PC-9 (cell line): Measurements from ENCODE around the gene GIT1. TPM values are rescaled to one million over a fixed set of nuclear protein-coding genes. Genes with fewer than 3 reads are reported as not detected.
A peak's percentile ranks its signal among the peaks of the same experiment; 100 is the strongest.

Experiments used
- BruUV-seq: library from RNA; stranded (reverse); fragments of 400-500 nt; replicated peaks from 2 replicates; lab custom pipeline; 2021; lab: Mats Ljungman, UMichigan
- CTCF ChIA-PET: fragments of 300-600 bp; sonication (Branson Sonifier 250); formaldehyde crosslinking; loops from one replicate; lab custom pipeline; 2022; ENCODE audit warnings: antibody characterized with exemption; lab: Charles Lee
- POLR2A ChIA-PET: fragments of 300-600 bp; sonication (Branson Sonifier 250); formaldehyde crosslinking; loops from one replicate; lab custom pipeline; 2022; ENCODE audit warnings: antibody characterized with exemption; ENCODE audit not compliant: unreplicated experiment; lab: Charles Lee
- DNase-seq, 2 experiments: peaks; one replicate each; pipeline versions ENCODE4 v3.0.0 to v3.0.0-alpha.2; 2015 to 2022; ENCODE audit warnings: mixed read lengths in 1 of 2
- H2AFZ ChIP-seq: fragments of 200-600 bp; sonication (generic); 2 replicates; pipeline ENCODE4 v1.8.1; 2017; ENCODE audit warnings: antibody characterized with exemption
- H3F3A ChIP-seq: fragments of 200-600 bp; sonication (generic); 2 replicates; pipeline ENCODE4 v1.8.1; 2017; ENCODE audit warnings: antibody characterized with exemption, mild to moderate bottlenecking, low read depth; ENCODE audit not compliant: insufficient read depth
- H3K27ac ChIP-seq: fragments of 200-600 bp; sonication (generic); 2 replicates; pipeline ENCODE4 v1.6.1; 2016; ENCODE audit warnings: mixed run types
- H3K27me3 ChIP-seq: fragments of 200-600 bp; sonication (generic); 2 replicates; pipeline ENCODE4 v1.6.1; 2016; ENCODE audit warnings: low read depth, mixed run types; ENCODE audit not compliant: insufficient read depth
- H3K36me3 ChIP-seq: fragments of 200-600 bp; sonication (generic); 2 replicates; pipeline ENCODE4 v1.6.1; 2016; ENCODE audit warnings: low read depth, mixed run types
- H3K4me1 ChIP-seq: fragments of 200-600 bp; sonication (generic); replicated peaks from 2 replicates; pipeline ENCODE4 v1.6.1; 2016; ENCODE audit warnings: mixed run types; ENCODE audit not compliant: insufficient read depth
- H3K4me2 ChIP-seq: fragments of 200-600 bp; sonication (generic); 2 replicates; pipeline ENCODE4 v1.6.1; 2017; ENCODE audit warnings: mixed run types
- H3K4me3 ChIP-seq: fragments of 200-600 bp; sonication (generic); 2 replicates; pipeline ENCODE4 v1.6.1; 2016; ENCODE audit warnings: mixed run types
- H3K79me2 ChIP-seq: fragments of 200-600 bp; sonication (generic); 2 replicates; pipeline ENCODE4 v1.6.1; 2017; ENCODE audit warnings: low read depth, mixed run types
- H3K9me2 ChIP-seq: fragments of 200-600 bp; sonication (generic); 2 replicates; pipeline ENCODE4 v1.8.1; 2017; ENCODE audit warnings: mild to moderate bottlenecking; ENCODE audit not compliant: insufficient read depth
- H3K9me3 ChIP-seq: fragments of 200-600 bp; sonication (generic); 2 replicates; pipeline ENCODE4 v1.8.1; 2016; ENCODE audit warnings: low read depth; ENCODE audit not compliant: insufficient read depth
- H4K20me1 ChIP-seq: fragments of 200-600 bp; sonication (generic); 2 replicates; pipeline ENCODE4 v1.8.1; 2017; ENCODE audit not compliant: insufficient read depth
- EZH2 ChIP-seq: fragments of 200-600 bp; sonication (generic); IDR thresholded peaks from 2 replicates; pipeline ENCODE4 v1.8.0; 2017; ENCODE audit warnings: antibody characterized with exemption, low read depth
- intact Hi-C: fragments of 100-400 bp; cut with micrococcal nuclease; formaldehyde crosslinking; loops from one replicate; pipeline ENCODE4 v1.10.0; 2022; ENCODE audit not compliant: unreplicated experiment
- total RNA-seq: library from RNA; stranded (reverse); gene quantifications from 2 replicates; pipeline ENCODE4 v1.2.3, GENCODE V29; 2021
- TF ChIP-seq, protein P1 (sequence below): fragments of 200-600 bp; sonication (generic); conservative IDR thresholded peaks from 2 replicates; pipeline ENCODE4 v1.6.1; 2017; ENCODE audit warnings: mixed run types, antibody characterized with exemption, mild to moderate bottlenecking, moderate library complexity

The GIT1 gene
- total RNA-seq, 1 experiment from 2014 or later = 84.8 TPM

DNA sequence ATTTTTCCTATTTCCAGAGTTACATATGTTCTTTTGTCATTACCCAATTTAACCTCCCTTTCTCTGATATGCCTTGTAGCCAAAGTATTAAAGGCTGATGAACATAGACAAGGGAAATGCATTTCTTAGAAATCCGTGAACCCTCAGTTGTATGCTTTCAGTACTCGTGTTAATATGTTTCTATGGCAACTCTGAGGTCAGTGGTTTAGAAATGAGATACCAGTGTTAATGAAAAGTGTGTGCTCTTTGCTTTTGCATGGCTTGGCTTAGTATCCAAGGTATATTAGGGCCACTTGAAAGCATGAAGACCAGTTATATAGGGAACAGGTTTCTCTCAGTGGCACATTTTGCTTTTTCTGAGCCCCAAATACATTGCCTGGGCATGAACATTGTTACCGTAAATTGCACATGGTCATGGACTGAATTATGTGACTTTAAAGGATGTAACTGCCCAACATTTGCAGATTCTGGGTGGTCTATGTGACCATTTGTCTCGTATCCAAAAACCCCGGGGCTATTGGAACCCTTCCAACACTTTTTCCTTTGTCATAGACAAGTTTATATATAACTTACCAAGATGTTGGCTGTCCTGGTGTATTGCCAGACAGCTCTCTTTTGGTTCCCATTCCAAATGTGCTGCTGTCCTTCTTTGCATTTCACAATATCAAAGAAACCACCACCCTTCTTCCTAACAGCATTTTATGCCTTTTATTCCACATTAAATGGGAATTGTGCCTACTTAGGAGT lies 40.1 kb downstream of the GIT1 start:
- no peaks in the 10 kb centered on the region for H3K9me3 ChIP-seq
- 0 out of 2 replicates have a peak, but pooled peaks cover 10% of the 10 kb centered on the region for H3K36me3 ChIP-seq
- intact Hi-C loops = no loop called here
- CTCF ChIA-PET = no interaction called here
- POLR2A ChIA-PET = interaction anchor here (0.6 kb wide), 1 partner anchor 527 kb away, joined by 3 read pairs; no protein-coding TSS in a partner anchor
- H3K27ac ChIP-seq = no peak overlapping the region
- H3K79me2 ChIP-seq = no peaks in the 10 kb centered on the region
- TF ChIP-seq, protein P1, sequence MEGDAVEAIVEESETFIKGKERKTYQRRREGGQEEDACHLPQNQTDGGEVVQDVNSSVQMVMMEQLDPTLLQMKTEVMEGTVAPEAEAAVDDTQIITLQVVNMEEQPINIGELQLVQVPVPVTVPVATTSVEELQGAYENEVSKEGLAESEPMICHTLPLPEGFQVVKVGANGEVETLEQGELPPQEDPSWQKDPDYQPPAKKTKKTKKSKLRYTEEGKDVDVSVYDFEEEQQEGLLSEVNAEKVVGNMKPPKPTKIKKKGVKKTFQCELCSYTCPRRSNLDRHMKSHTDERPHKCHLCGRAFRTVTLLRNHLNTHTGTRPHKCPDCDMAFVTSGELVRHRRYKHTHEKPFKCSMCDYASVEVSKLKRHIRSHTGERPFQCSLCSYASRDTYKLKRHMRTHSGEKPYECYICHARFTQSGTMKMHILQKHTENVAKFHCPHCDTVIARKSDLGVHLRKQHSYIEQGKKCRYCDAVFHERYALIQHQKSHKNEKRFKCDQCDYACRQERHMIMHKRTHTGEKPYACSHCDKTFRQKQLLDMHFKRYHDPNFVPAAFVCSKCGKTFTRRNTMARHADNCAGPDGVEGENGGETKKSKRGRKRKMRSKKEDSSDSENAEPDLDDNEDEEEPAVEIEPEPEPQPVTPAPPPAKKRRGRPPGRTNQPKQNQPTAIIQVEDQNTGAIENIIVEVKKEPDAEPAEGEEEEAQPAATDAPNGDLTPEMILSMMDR = no peak
- no peak for TF ChIP-seq EZH2
- H3K27me3 ChIP-seq = no peaks in the 10 kb centered on the region
- H3K9me2 ChIP-seq = no peaks in the 10 kb centered on the region
- H3K4me1 ChIP-seq = no peaks in the 10 kb centered on the region
- H3F3A ChIP-seq = peaks cover 14% of the 10 kb centered on the region; the same call in 1 of the 2 replicates
- H4K20me1 ChIP-seq = no peaks in the 10 kb centered on the region
- no peak overlapping the region for H2AFZ ChIP-seq
- no peak overlapping the region for H3K4me2 ChIP-seq
- no TSS peak for BruUV-seq
- DNase-seq = no peak
- no peak overlapping the region for H3K4me3 ChIP-seq

DNA sequence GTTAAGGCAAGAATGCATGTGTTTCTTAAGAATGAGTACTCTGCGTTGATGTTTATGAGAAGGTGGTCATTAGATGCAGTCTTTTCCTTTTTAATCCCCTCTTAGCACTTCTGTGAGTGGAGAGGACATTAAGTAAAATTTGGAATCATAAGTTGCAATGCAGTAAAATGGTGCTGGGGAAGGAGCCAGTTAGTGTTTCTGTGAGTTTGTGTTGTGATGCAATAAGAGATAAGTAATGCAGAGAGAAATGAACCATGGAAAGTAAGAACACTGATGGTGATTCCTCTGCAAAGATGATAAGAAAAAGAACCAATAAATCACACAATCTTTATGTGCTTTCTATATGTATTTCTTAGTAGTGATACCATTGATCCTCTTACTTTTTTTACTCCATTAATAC lies 42.6 kb downstream of the GIT1 start:
- Histone ChIP-seq H3K4me2 (no peak overlapping the region), H3K79me2 (no peaks in the 10 kb centered on the region), H3K36me3 (peaks cover 28% of the 10 kb centered on the region), H3K4me1 (no peaks in the 10 kb centered on the region), H3K9me2 (no peaks in the 10 kb centered on the region), H3K9me3 (no peaks in the 10 kb centered on the region; the same call in 1 of the 2 replicates), H3K4me3 (no peak overlapping the region), H3K27ac (no peak overlapping the region), H2AFZ (no peak overlapping the region), H3K27me3 (no peaks in the 10 kb centered on the region), H4K20me1 (no peaks in the 10 kb centered on the region), H3F3A (peaks cover 14% of the 10 kb centered on the region; the same call in 1 of the 2 replicates)
- intact Hi-C loops = no loop called here
- CTCF ChIA-PET = no interaction called here
- TF ChIP-seq, protein P1 = no peak
- no TSS peak for BruUV-seq
- POLR2A ChIA-PET = no interaction called here
- no peak for DNase-seq

DNA sequence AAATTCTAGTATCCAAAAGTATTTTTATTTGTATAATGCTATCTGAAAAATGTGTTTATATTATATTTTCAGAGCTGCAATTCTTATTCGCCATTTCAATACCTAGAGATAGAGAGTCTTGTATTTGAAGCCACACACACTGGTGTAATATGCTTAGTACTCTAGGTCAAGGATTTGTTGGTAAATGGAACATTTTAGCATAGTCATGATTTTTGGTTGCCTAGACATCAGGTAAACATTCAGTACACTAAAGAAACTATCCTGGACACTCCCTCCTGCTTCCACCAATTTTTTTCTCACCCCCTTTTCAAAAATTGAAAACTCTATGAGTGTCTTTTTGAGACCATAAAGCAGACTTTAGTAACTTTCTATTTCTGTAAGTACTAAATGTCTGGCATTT lies 43.4 kb downstream of the GIT1 start:
- H3F3A ChIP-seq = peaks cover 12% of the 10 kb centered on the region; the same call in 1 of the 2 replicates
- no peaks in the 10 kb centered on the region for H3K79me2 ChIP-seq
- H3K9me2 ChIP-seq = no peaks in the 10 kb centered on the region
- peak in 1 of 2 experiments; percentile 52 for DNase-seq
- no peaks in the 10 kb centered on the region for H3K4me1 ChIP-seq
- no peaks in the 10 kb centered on the region for H3K27me3 ChIP-seq
- BruUV-seq = no TSS peak
- no peak for TF ChIP-seq EZH2
- TF ChIP-seq, protein P1 = no peak
- peaks cover 28% of the 10 kb centered on the region for H3K36me3 ChIP-seq
- H4K20me1 ChIP-seq = no peaks in the 10 kb centered on the region
- H3K4me2 ChIP-seq = no peak overlapping the region
- CTCF ChIA-PET = no interaction called here
- no peak overlapping the region for H3K4me3 ChIP-seq
- POLR2A ChIA-PET = no interaction called here
- no peaks in the 10 kb centered on the region; the same call in 1 of the 2 replicates for H3K9me3 ChIP-seq
- no peak overlapping the region for H3K27ac ChIP-seq
- H2AFZ ChIP-seq = no peak overlapping the region
- intact Hi-C loops = no loop called here
